ENCODE measurements around the gene PARP14. TPM values are rescaled to one million over a fixed set of nuclear protein-coding genes. Genes with fewer than 3 reads are reported as not detected.
"Not testable (repeated sequence)": the region's sequence is repeated elsewhere in the genome, so short reads cannot be mapped to it uniquely, and the experiment has no call there.

The PARP14 gene
- total RNA-seq, 4 donors from 2014 or later: 35.9 to 211 (median 56.7) TPM

GRCh38 chr3:122642935-122643334, 37.7 kb upstream of the PARP14 start:
- 77 to 85% methylated on average over 2 of the region's 2 CpGs for WGBS, 2 donors (ENCODE audit: low coverage in 1 of 2)
- Histone ChIP-seq H3K9me3 (no peaks in the 10 kb centered on the region), H3K4me1 (no peaks in the 10 kb centered on the region), H3K36me3 (no peaks in the 10 kb centered on the region), H3K27ac (no peak overlapping the region), H3K27me3 (no peaks in the 10 kb centered on the region), H3K4me3 (no peak overlapping the region)
- in situ Hi-C loops (cut with MboI; ENCODE audit: low pct_ligation_motif_present in 1 of 4, low pct_unique_long_range_greater_than_20kb in 1 of 4, low sequenced_read_pairs in 3 of 4) (no loop called here), intact Hi-C loops (cut with DNase I; ENCODE audit: low total_unique reads) (no loop called here)
- no peak for DNase-seq
- TF ChIP-seq CTCF (IDR thresholded peaks at IDR 0.05): no peak
- no peak for TF ChIP-seq EP300 (IDR thresholded peaks at IDR 0.05; ENCODE audit: low read depth)
- no peak for TF ChIP-seq POLR2AphosphoS5 (IDR thresholded peaks at IDR 0.05)
- TF ChIP-seq POLR2A (IDR thresholded peaks at IDR 0.05): no peak

GRCh38 chr3:122646146-122646988, 34.3 kb upstream of the PARP14 start:
- Histone ChIP-seq H3K9me3 (no peaks in the 10 kb centered on the region), H3K4me3 (no peak overlapping the region), H3K36me3 (no peaks in the 10 kb centered on the region), H3K27me3 (no peaks in the 10 kb centered on the region), H3K4me1 (no peaks in the 10 kb centered on the region), H3K27ac (no peak overlapping the region)
- WGBS, 2 donors (ENCODE audit: low coverage in 1 of 2): 76 to 82% methylated on average over 5 of the region's 5 CpGs
- in situ Hi-C loops (cut with MboI; ENCODE audit: low pct_ligation_motif_present in 1 of 4, low pct_unique_long_range_greater_than_20kb in 1 of 4, low sequenced_read_pairs in 3 of 4) (no loop called here), intact Hi-C loops (cut with DNase I; ENCODE audit: low total_unique reads) (no loop called here)
- no peak for DNase-seq
- no peak for TF ChIP-seq POLR2AphosphoS5 (IDR thresholded peaks at IDR 0.05)
- TF ChIP-seq POLR2A (IDR thresholded peaks at IDR 0.05): no peak
- no peak for TF ChIP-seq EP300 (IDR thresholded peaks at IDR 0.05; ENCODE audit: low read depth)
- TF ChIP-seq CTCF (IDR thresholded peaks at IDR 0.05): no peak

GRCh38 chr3:122651233-122651907, 29.3 kb upstream of the PARP14 start:
- H3K4me3 ChIP-seq; H3K27me3 ChIP-seq; H3K9me3 ChIP-seq; in situ Hi-C loops (cut with MboI; ENCODE audit: low pct_ligation_motif_present in 1 of 4, low pct_unique_long_range_greater_than_20kb in 1 of 4, low sequenced_read_pairs in 3 of 4); H3K4me1 ChIP-seq; DNase-seq; H3K36me3 ChIP-seq; intact Hi-C loops (cut with DNase I; ENCODE audit: low total_unique reads); H3K27ac ChIP-seq: not testable (repeated sequence)
- WGBS, 2 donors (ENCODE audit: low coverage in 1 of 2): 77% methylated on average over 9 of the region's 11 CpGs; no CpG with 5 or more reads in 1 of the 2 donors

DNA sequence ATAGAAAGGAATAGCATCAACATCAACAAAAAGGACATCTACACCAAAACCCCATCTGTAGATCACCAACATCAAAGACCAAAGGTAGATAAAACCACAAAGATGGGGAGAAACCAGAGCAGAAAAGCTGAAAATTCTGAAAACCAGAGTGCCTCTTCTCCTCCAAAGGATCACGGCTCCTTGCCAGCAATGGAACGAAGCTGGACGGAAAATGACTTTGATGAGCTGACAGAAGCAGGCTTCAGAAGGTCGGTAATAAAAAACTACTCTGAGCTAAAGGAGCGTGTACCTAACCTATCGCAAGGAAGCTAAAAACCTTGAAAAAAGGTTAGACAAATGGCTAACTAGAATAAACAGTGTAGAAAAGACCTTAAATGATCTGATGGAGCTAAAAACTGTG, 28.7 kb upstream of the PARP14 start:
- H3K4me3 ChIP-seq; H3K9me3 ChIP-seq; DNase-seq; H3K27ac ChIP-seq; H3K36me3 ChIP-seq; H3K27me3 ChIP-seq; intact Hi-C loops (cut with DNase I; ENCODE audit: low total_unique reads); in situ Hi-C loops (cut with MboI; ENCODE audit: low pct_ligation_motif_present in 1 of 4, low pct_unique_long_range_greater_than_20kb in 1 of 4, low sequenced_read_pairs in 3 of 4); H3K4me1 ChIP-seq: not testable (repeated sequence)
- 79 to 84% methylated on average over 6 of the region's 6 CpGs for WGBS, 2 donors (ENCODE audit: low coverage in 1 of 2)

DNA sequence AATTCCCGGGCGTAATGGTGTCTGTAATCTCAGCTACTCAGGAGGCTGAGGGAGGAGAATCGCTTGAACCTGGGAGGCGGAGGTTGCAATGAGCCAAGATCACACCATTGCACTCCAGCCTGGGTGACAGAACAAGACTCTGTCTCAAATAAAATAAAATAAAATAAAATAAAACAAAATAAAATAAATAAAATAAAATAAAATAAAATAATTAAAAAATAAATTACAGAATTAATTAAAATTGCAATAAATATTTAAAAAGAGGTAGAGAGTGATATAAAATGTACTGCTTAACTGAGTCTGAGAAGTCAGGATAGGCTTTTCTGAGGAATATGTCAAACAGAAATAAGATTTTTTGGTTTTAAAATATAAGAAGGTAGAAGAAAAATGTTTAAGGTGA, 22.3 kb upstream of the PARP14 start:
- H3K9me3 ChIP-seq; H3K27me3 ChIP-seq; intact Hi-C loops (cut with DNase I; ENCODE audit: low total_unique reads); H3K36me3 ChIP-seq; H3K4me3 ChIP-seq; H3K4me1 ChIP-seq; DNase-seq; in situ Hi-C loops (cut with MboI; ENCODE audit: low pct_ligation_motif_present in 1 of 4, low pct_unique_long_range_greater_than_20kb in 1 of 4, low sequenced_read_pairs in 3 of 4); H3K27ac ChIP-seq: not testable (repeated sequence)
- 93 to 100% methylated on average over 4 of the region's 4 CpGs for WGBS, 2 donors (ENCODE audit: low coverage in 1 of 2)

All from transverse colon (tissue), 4 donors.